NCI-H1436 (cell line): ENCODE measurements around the gene TREH.
"Not testable (repeated sequence)": the region's sequence is repeated elsewhere in the genome, so short reads cannot be mapped to it uniquely, and the experiment has no call there.

Source experiments
- DNase-seq: peaks from one replicate; lab custom pipeline; 2025; lab: John Stamatoyannopoulos, UW

The TREH gene

DNA sequence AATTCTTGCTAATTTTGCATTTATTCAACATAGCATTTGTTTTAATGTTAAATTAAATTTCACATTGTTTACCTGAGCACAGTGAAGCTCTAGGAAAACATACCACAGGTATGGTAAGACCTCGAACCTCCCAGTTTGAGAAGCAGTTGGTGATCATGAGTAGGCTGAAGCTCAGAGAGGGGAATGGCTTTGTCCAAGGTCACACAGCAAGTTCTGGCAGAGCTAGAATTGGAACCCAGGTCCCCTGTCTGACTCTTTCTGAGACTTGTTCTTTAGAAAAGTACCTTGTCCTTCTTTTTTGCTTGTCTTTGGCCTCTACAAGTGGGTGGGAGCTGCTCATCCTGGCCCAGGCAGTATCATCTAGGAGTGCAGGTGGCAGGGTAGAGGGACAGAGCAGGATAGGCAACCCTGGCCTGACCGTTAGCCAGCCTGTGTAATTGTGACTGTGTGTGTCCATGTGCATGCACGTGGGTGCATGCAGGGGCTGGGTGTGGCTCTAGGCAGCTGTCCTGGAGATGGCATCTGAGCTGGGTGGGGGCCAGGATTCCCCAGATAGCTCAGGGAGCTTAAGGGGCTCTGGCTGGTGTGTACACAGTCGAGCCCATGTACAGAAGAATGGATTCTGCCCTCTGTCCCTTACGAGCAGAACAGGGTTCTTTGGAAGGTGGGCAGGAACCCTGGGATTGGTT is 50.4 kb downstream of the TREH start:
- no peak for DNase-seq

DNA sequence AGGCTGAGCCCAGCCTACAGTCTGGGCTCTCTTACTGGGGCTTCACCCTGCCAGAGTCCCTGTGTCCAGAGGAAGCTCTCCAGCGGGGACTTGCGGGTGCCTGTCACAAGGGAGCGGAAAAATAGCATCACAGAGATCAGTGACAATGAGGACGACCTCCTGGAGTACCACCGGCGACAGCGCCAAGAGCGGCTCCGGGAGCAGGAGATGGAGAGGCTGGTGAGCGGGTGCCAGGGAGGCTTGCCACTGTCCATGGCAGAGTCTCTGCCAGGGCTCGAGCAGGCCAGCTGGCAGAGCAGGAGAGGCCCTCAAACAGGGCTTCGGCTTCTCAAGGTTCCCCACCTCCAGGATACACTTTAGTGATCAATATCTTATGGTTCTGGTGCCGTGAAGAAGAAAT is 51.0 kb downstream of the TREH start:
- no peak for DNase-seq

GRCh38 chr11:118628031-118628430 is 51.4 kb downstream of the TREH start:
- DNase-seq = no peak

GRCh38 chr11:118627566-118627965 is 51.9 kb downstream of the TREH start:
- no peak for DNase-seq

GRCh38 chr11:118625976-118626375 is 53.5 kb downstream of the TREH start:
- peak; percentile 52 for DNase-seq

GRCh38 chr11:118625036-118625690 is 54.3 kb downstream of the TREH start:
- no peak for DNase-seq

DNA sequence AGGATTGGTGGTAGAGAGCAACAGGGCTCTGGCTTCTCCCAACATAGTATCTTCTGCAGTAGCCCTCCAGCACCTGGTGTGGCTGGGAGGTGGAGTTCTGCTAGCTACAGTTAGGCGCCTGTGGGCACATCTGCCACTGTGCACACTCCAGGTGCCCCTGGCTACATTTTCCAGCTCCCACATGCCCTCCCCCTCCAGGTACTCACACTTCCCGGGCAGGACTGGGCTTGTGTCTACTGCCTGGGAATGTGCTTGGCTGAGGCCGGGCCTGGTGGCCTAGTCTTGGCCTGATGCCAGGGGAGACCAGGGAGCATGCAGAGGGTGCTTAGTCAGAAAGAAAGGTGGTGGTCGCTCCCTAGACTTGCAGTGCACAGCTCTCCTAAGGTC is 56.2 kb downstream of the TREH start:
- DNase-seq = peak; percentile 22

DNA sequence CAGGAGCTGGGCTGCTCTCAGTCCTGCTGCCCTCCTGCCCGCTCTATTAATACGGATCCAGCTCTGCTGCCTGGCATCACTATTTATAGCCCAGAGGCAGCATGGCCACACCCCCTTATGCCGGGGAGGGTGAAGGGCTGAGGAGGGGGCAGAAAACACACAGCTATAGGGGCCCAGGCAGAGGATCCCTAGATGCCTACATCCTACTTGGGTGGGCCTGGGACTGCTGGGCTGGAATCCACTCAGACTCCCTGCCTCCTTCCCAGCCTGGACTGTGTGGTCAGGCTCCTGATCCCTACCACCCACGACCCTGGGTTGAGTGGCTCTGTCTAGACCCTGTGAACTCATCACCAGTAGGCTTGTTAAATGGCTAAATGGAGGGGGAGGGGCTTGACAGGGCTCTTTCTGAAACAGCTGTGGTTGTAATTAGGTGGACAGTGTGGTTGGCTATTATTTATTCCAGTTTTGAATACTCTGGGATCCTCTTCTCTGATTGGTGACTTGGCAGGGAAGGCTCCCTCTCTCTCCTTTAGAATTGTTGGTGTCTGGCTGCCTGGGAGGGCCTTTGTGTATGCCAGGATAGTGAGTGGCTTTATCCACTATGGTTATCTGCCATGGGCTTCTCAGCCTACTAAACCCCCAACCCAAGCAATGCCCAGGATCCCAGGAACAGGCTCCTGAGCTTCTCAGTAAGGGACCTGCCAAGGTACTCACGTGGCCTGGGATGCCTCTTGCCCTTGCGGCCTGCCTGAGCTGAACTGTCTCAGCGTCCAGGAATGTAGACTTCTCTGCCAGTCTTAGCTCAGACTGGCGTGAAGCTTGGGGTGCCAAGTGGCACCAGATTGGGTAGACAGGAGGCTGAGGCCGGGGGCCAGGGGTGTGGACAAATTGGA is 56.8 kb downstream of the TREH start:
- peak; percentile 34 for DNase-seq

GRCh38 chr11:118621784-118622375 is 57.6 kb downstream of the TREH start:
- DNase-seq = no peak

GRCh38 chr11:118621071-118621783 is 58.2 kb downstream of the TREH start:
- peak; percentile 79 for DNase-seq

- DNase-seq = no peak
Observed at GRCh38 chr11:118620529-118621070, 58.9 kb downstream of the TREH start.

DNA sequence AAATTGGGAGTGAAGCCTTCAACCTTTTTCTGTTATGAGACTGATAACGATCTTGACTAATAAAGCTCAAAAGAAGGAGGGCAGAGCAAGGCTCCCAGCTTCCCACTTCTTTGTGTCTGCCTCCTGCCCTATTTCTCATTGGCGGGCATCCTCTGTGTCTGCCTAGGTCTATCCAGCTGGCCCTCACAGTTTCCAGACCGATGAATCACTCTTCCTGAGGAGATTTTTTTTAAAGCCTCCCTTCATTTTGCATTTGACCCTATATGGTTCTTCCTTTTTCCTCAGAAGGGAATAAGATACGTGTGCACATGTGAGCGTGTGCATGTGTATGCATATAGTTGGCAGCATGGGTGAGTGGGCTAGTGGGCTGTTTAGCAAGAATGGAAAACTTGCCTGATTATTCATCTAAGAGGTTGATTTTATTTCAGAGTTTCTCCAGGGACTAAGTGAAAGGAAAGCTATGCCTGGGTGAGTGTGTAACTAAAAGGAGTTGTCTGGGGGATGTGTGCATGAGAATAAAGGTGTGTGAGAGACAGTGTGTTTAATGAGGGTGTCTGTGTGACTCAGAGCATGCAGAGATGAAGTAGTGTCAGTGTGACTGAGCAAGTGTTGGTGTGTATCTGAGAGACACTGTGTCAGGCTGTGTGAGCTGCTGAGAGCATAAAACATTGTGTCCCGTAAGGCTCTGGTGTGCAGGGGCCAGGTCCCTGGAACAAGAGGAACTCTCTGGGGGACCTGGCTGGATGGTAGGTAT is 59.8 kb downstream of the TREH start:
- DNase-seq = no peak

DNA sequence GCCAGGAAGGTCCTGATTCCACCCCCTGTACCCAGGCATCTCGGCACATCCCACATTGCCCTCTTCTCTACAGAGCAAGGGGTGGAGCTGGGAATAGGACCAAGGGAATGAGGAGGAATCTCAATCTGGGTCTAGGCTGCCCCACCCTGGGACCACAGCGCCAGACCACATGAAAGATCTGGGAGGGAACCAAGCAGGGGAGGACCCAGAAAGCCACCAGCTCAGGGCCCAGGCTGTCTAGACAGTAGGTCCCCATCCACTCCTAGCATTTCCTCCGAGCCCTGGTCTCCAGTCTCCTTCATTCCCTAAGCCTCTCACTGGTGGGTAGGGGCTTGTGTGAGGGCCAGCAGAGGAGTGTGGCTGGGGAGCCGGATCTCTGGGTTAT is 60.5 kb downstream of the TREH start:
- DNase-seq = no peak

GRCh38 chr11:118618115-118618990 is 61.1 kb downstream of the TREH start:
- DNase-seq = no peak

DNA sequence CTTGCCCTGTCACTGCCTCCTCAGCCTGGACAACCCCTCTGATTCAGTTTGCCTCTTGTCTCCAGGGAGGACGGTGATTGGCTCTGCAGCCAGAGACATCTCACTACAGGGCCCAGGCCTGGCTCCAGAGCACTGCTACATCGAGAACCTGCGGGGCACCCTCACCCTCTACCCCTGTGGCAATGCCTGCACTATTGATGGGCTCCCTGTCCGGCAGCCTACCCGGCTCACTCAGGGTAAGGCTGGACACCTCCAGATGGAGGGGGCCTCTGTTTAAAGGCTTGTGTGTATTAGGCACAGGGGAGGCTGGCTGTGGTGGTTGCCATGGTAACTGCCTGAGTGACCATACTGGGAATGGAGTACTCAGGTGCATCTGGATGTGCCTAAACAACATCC is 63.5 kb downstream of the TREH start:
- DNase-seq = no peak

DNA sequence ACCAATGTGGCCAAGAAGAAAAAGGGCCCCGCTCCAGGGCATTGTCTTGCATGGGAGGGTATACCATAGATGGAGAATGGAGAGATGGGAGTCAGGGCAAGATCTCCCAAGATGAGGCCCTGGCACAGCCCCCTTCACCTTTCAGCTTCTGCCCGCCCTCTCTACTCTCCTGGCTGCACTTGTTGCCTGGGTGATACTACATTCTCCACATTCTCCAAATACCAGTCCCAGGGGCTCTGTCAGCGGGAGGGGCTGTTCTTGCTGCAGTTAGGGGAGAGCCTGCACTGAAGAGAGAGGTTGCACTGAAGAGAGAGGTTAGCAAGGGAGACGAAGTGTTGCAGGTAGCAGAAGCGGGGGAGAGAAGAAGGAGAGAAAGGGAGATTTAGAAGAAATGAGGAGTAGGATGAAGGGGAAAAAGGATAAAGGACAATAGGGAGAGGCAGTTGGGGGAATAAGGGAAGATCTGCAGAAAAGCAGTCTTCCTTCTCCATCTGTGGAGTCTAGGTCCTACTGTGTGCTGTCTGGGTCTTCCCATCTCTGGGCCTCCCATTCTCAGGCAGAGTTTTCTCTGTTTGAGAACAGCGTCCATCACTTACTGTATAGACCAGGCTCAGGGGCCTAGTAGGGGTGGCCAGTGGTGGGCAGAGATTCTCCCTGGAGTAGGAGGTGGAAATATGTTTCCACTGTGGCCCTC is 64.0 kb downstream of the TREH start:
- DNase-seq = no peak

- no peak for DNase-seq
Observed at GRCh38 chr11:118614511-118614910, 64.9 kb downstream of the TREH start.

GRCh38 chr11:118612378-118612777 is 67.1 kb downstream of the TREH start:
- no peak for DNase-seq

- not testable (repeated sequence) for DNase-seq
Observed at GRCh38 chr11:118611433-118611795, 68.0 kb downstream of the TREH start.
